Measurements from ENCODE around the gene NHEJ1.

DNA sequence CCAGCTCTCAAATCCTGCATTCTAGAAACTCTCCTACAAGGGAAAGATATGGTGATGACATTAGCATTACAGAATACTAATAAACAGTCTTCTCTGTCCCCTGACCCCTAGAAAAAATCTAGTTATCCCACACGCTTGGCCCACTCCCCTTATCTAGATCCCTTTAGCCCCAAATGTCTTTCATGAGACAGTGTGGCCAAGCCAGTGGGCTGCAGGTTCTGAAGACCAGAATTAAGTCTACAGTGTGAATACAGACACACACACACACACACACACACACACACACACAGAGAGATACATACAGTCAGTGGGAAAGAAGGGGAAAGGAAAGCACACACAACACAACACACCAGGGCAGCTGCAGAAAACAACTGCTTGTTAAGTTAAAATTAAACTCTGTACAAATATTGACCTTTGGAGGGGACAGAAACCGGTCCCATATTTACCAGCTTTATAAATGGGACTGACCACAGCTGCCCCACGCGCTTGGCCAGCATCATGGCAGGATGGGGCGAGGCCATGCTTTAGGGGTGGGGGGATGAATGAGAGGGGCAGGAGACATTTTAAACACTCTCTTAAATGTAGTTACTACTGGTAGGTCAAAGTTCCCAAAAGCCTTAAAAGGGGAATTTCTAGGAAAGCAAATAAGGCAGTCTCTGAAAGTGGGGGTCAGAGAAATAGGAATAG is 49.1 kb downstream of the NHEJ1 start:
- TF ChIP-seq CTCF (IDR thresholded peaks at IDR 0.05) (no peak), EP300 (IDR thresholded peaks at IDR 0.05; ENCODE audit: low read depth) (no peak), POLR2AphosphoS5 (IDR thresholded peaks at IDR 0.05) (peak in 2 of 3 donors; percentile 27 to 34)

Measured in transverse colon (tissue), 4 donors.